ENCODE measurements around the gene DNAJC4. TPM values are rescaled to one million over a fixed set of nuclear protein-coding genes. Genes with fewer than 3 reads are reported as not detected.

Gene DNAJC4
- total and polyA plus RNA-seq, 9 of the 15 experiments (the other 6 are each of a cell fraction or from before 2014, with no cell fraction given) = 4.0 to 32.6 (median 19.9) TPM

- TF ChIP-seq YY1 (IDR thresholded peaks at IDR 0.05; ENCODE audit: borderline replicate concordance in 1 of 3, control insufficient read depth in 1 of 3, extremely low read depth in 1 of 3, insufficient read depth in 3 of 3, insufficient read length in 1 of 3, insufficient replicate concordance in 2 of 3, low read depth in 1 of 3, low read length in 2 of 3) (peak; percentile 60 to 93 (median 86)), ZNF592 (IDR thresholded peaks at IDR 0.05) (no peak), HMGN3 (IDR thresholded peaks at IDR 0.05; ENCODE audit: borderline replicate concordance, extremely low read depth, insufficient read length, low read depth, low read length) (peak; percentile 49), CEBPZ (IDR thresholded peaks at IDR 0.05; ENCODE audit: borderline replicate concordance, low read depth, low read length) (no peak), ZNF224 (CRISPR knock-in tag; IDR thresholded peaks at IDR 0.05) (no peak), SRF (CRISPR knock-in tag; IDR thresholded peaks at IDR 0.05) (peak in 1 of 2 experiments; percentile 59; a peak in 1 of 4 replicates), ZNF77 (CRISPR knock-in tag; IDR thresholded peaks at IDR 0.05) (no peak), HES1 (IDR thresholded peaks at IDR 0.05; ENCODE audit: low read depth) (no peak), SMAD1 (IDR thresholded peaks at IDR 0.05; ENCODE audit: low read depth, low read length, partially characterized antibody) (no peak), POU5F1 (IDR thresholded peaks at IDR 0.05; ENCODE audit: borderline replicate concordance, low read depth, low read length, partially characterized antibody) (no peak), MBD2 (IDR thresholded peaks at IDR 0.05; ENCODE audit: borderline replicate concordance, low read depth) (peak; percentile 32; the same call in 1 of the 2 replicates), ZSCAN29 (IDR thresholded peaks at IDR 0.05) (no peak)
Observed at GRCh38 chr11:64241491-64242374, 11.4 kb downstream of the DNAJC4 start (continued).
